Measurements from ENCODE around the gene COA3. TPM values are rescaled to one million over a fixed set of nuclear protein-coding genes. Genes with fewer than 3 reads are reported as not detected.

COA3 gene
- total RNA-seq, 2 experiments from 2014 or later: 43.7 to 48.2 TPM

DNA sequence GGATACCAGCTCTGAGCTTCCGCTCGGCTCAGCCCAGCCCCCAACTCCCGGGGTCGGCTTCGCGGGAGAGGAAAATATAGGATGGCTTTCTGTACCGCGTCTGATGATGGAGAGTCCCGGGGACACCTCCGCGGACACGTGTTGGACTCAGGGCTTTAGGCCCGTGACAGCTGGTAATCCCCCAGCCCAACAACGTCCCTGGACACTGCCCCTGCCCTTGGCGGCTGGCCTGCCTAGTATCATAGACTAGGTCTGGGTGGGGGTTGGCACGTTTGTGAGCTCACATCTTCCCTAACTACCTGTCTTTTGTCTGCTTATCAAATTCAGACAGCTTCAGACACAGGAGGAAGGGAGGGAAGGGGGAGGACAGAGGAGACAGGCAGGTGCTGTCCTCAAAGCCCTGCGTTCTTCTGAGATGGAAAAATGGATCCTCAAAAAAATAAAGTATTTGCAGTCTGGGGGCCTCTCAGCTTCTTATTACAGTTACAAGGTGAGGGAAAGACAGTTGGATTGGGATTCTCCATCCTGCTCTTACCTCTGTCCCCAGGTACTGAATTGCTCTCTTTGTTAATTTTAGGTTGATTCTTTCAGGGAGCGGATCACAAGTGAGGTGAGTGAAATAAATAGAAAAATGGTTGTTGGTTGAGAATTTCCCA is 35.4 kb upstream of the COA3 start:
- DNase-seq (no peak), ATAC-seq (no peak)
- CTCF ChIA-PET: interaction anchor here (0.9 to 3.9 kb wide), 10 partner anchors 9 to 256 kb away, joined by 3 to 33 read pairs (median 4); partner anchors contain the start of genes AOC2, BECN1, PSMC3IP and RPL27
- Mint-ChIP-seq H3K27ac (peak overlapping the region; percentile 97), H3K27me3 (no peaks in the 10 kb centered on the region), H3K4me3 (peak overlapping the region; percentile 91), H3K9me3 (ENCODE audit: low read depth) (no peaks in the 10 kb centered on the region), H3K4me1 (peaks cover 26% of the 10 kb centered on the region), H3K36me3 (peaks cover 27% of the 10 kb centered on the region)

DNA sequence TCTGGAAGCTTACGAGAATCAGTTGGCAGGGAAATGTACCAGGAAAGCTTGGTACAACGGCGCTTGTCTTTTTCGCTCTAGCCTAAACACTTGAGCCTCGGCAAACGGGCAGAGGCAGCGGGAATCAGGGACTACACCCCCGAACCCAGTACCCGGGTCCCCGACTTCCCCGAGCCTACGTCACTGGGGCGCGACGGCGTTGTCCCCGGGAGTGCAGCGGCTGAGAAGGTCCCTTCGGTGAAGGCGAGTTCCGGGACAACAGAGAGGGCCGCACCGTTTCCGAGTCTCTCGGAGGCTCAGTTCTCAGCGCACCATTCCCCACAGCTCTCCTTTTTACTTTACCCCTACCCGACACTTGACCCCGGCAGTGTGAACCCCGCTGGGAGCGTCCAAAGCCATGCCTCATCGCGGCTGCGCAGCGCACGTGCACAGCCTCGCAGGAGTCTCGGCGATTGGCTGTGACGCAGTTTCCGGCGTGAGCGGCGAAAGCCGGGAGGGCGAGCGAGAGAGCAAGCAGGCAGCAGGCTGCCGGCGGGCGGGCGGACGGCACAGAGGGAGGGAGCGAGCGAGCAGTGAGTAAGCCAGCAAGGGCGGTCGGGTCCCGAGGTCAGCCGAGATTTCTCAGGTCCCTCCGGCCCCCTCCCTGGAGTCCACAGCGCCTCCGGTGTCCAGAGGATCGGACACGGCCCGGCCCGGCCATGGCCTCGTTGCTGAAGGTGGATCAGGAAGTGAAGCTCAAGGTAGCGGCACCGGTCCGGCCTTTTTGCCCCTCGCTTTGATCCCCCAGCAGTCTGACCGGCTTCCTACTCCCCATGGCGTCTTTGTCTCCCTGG is 34.6 kb upstream of the COA3 start, which contains the start of gene PSME3:
TSS of gene PSME3 (plus strand) at position 464 of the 833 bp plus-strand sequence. CDS start at position 699, 235 bp downstream.
- peak within 1 kb of the TSS; percentile 97 for H3K27ac Mint-ChIP-seq
- CTCF ChIA-PET: interaction anchor here (0.9 to 3.9 kb wide), 12 partner anchors 9 to 255 kb away, joined by 3 to 33 read pairs (median 4); partner anchors contain the start of genes AOC2, BECN1, PSMC3IP and RPL27
- peaks cover 29% of the 10 kb centered on the region for H3K4me1 Mint-ChIP-seq
- peaks cover 3% of the 10 kb centered on the region for H3K27me3 Mint-ChIP-seq
- ATAC-seq (peak; percentile 94), DNase-seq (peak; percentile 94)
- peak within 1 kb of the TSS; percentile 91 for H3K4me3 Mint-ChIP-seq
- peaks cover 22% of the 10 kb centered on the region for H3K36me3 Mint-ChIP-seq
- no peaks in the 10 kb centered on the region for H3K9me3 Mint-ChIP-seq (ENCODE audit: low read depth)

DNA sequence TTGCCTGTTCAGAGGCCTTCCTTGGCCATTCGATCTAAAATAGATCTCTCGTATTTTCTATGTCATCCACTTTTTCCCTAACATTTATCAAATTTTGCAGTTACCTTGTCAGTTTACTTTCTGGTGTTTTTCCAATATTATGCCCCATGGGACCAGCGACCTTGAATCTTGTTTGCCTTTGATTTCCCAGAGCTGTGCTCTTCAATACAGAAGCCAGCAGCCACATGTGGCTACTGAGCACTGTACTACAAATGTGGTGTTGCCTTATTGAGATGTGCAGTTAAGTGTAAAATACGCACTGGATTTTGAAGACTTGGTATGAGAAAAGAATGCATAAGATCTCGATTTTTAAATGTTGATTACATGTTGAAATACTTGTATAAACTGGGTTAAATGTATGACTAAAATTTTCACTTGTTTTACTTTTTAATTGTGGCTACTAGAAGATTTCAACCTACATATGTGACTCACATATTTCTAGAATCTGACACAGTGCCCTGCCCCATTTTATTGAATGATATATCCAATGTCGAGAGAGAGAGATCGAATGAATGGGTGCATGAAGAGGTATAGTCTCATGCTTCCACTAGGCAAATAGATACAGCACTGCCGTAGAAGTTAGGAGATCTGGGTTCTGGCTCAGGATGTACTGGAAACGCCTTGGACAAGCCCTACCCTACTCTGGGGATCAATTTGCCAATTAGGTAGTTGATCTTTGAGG is 33.9 kb upstream of the COA3 start:
- ATAC-seq: peak; percentile 20
- CTCF ChIA-PET: interaction anchor here (0.9 to 3.9 kb wide), 7 partner anchors 8 to 166 kb away, joined by 3 to 33 read pairs (median 4); partner anchors contain the start of genes AOC2, BECN1 and RPL27
- peaks cover 15% of the 10 kb centered on the region for H3K36me3 Mint-ChIP-seq
- H3K27ac Mint-ChIP-seq: peak overlapping the region; percentile 97
- H3K4me3 Mint-ChIP-seq: peak overlapping the region; percentile 91
- peaks cover 28% of the 10 kb centered on the region for H3K4me1 Mint-ChIP-seq
- peaks cover 8% of the 10 kb centered on the region for H3K27me3 Mint-ChIP-seq
- no peaks in the 10 kb centered on the region for H3K9me3 Mint-ChIP-seq (ENCODE audit: low read depth)
- no peak for DNase-seq

DNA sequence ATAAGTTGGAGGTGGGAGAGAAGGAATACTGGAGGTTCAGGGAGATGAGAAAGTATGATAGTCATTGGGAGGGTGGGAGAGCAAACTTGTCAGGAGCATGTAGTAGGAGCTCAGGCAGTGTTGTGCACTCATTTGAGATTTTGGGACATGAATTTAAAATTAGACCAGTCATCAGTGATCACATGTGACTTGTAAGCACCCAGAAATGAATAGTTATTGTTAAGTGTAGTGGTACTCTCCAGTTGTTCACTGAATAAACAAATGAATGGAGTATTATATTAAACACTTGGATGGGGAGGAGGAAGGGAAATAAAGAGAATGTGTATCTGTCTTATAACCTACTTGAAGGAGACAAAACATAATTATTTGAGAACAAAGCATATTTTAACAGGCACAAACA is 32.5 kb upstream of the COA3 start:
- CTCF ChIA-PET: no interaction called here
- Mint-ChIP-seq H3K4me1 (peaks cover 28% of the 10 kb centered on the region), H3K27ac (no peak overlapping the region), H3K27me3 (peaks cover 12% of the 10 kb centered on the region), H3K36me3 (peaks cover 11% of the 10 kb centered on the region), H3K9me3 (ENCODE audit: low read depth) (no peaks in the 10 kb centered on the region), H3K4me3 (no peak overlapping the region)
- ATAC-seq (no peak), DNase-seq (no peak)

DNA sequence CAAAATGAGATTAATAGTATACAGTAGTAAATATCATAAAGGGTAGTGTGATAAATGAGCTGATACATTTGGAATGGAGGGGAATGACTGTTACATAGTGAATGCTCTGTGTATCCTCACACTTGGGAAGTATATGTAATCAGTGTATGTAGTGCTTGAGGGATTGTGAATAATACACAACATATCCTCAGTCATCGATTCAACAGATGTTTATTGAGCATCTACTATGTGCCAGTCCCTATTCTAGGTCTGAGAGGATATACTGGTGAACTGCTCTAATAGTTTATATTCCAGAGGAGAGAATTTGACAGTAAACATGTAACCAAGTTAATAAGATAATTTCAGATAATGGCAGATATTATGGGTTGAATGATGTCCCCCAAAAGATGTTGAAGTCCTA is 29.0 kb upstream of the COA3 start:
- H3K4me3 Mint-ChIP-seq: no peak overlapping the region
- H3K36me3 Mint-ChIP-seq: peaks cover 3% of the 10 kb centered on the region
- CTCF ChIA-PET: interaction anchor here (1.0 kb wide), 1 partner anchor 171 kb away, joined by 3 read pairs; the partner anchor contains the start of gene RPL27
- H3K4me1 Mint-ChIP-seq: peaks cover 32% of the 10 kb centered on the region
- H3K9me3 Mint-ChIP-seq (ENCODE audit: low read depth): no peaks in the 10 kb centered on the region
- ATAC-seq: no peak
- H3K27ac Mint-ChIP-seq: no peak overlapping the region
- DNase-seq: no peak
- peaks cover 12% of the 10 kb centered on the region for H3K27me3 Mint-ChIP-seq

DNA sequence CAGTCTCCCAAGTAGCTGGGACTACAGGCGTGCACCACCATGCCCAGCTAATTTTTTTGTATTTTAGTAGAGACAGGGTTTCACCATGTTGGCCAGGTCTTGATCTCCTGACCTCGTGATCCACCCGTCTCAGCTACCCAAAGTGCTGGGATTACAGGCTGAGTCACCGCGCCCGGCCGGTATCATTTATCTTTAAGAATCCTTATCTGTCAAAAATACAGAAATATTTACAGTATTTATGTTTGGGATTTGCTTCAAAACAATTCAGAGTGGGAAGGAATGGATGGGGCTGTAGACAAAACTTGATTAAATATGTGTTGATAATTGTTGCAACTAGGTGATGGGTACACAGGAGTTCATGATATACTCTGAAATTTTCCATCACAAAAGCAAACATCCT is 22.7 kb upstream of the COA3 start:
- Mint-ChIP-seq H3K4me1 (peaks cover 36% of the 10 kb centered on the region), H3K9me3 (ENCODE audit: low read depth) (no peaks in the 10 kb centered on the region), H3K27ac (no peak overlapping the region), H3K36me3 (peaks cover 44% of the 10 kb centered on the region), H3K27me3 (no peaks in the 10 kb centered on the region), H3K4me3 (no peak overlapping the region)
- CTCF ChIA-PET: interaction anchor here (0.9 to 2.8 kb wide), 5 partner anchors 12 to 177 kb away, joined by 3 to 24 read pairs (median 6); partner anchors contain the start of genes CNTD1, COA3, PSME3 and RPL27
- ATAC-seq: no peak
- DNase-seq: no peak

DNA sequence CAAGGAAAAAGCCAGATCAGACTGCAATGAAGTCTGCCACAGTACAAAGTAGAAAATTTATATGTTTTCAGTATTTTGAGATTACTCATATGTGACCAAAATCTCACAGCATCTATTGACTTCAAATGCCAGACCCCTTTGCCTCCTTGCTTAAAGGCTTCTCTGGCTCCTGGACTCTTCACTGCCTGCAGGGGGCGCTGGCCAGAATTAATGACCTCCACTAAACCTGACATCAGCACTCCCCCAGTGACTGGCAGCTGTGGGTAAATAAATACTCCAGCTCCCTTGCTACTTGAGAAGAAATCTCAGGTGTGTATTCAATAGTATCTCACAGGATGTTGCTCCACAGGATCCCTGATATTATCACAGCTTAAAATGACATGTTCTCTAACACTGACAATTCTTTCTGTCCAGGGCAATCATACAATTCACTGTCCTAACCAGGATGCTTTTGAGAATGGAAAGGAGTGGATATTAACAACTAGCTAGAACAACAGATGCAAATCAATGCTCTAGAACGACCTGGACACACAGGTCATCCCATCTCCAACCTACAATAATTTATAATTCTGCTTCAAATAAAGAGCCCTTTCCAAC is 21.5 kb upstream of the COA3 start:
- H3K36me3 Mint-ChIP-seq: peaks cover 53% of the 10 kb centered on the region
- DNase-seq (peak; percentile 81), ATAC-seq (peak; percentile 35)
- no peaks in the 10 kb centered on the region for H3K9me3 Mint-ChIP-seq (ENCODE audit: low read depth)
- peaks cover 33% of the 10 kb centered on the region for H3K4me1 Mint-ChIP-seq
- no peaks in the 10 kb centered on the region for H3K27me3 Mint-ChIP-seq
- H3K4me3 Mint-ChIP-seq: no peak overlapping the region
- no peak overlapping the region for H3K27ac Mint-ChIP-seq
- CTCF ChIA-PET: interaction anchor here (0.9 to 2.8 kb wide), 8 partner anchors 13 to 242 kb away, joined by 3 to 24 read pairs (median 4); partner anchors contain the start of genes CNTD1, COA3 and PSME3

DNA sequence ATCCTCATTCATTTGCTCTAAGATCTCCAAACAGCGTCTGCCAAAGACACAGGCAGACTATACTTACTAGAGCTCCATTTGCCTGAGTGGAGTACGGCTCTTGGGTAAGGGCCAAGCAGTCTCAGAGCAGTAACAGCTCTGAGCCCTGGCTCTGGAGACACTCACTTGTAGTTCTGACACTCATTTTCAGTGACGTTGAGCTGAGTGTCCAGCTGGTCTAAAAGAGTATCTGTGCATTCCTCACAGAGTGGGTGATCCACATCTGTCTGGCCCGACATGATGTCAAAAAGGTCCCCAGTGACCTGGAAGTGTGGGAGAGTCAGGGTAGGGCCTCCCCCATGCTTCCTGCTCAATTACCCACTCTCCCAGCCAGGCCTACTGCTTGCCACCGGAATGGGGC is 19.9 kb upstream of the COA3 start:
- CTCF ChIA-PET: interaction anchor here (0.5 to 1.2 kb wide), 5 partner anchors 8 to 241 kb away, joined by 3 to 4 read pairs (median 3); partner anchors contain the start of genes PSMC3IP and PSME3
- H3K36me3 Mint-ChIP-seq: peaks cover 64% of the 10 kb centered on the region
- H3K9me3 Mint-ChIP-seq (ENCODE audit: low read depth): no peaks in the 10 kb centered on the region
- H3K4me1 Mint-ChIP-seq: peaks cover 22% of the 10 kb centered on the region
- no peak overlapping the region for H3K4me3 Mint-ChIP-seq
- DNase-seq (no peak), ATAC-seq (no peak)
- H3K27ac Mint-ChIP-seq: peak overlapping the region; percentile 11
- no peaks in the 10 kb centered on the region for H3K27me3 Mint-ChIP-seq

DNA sequence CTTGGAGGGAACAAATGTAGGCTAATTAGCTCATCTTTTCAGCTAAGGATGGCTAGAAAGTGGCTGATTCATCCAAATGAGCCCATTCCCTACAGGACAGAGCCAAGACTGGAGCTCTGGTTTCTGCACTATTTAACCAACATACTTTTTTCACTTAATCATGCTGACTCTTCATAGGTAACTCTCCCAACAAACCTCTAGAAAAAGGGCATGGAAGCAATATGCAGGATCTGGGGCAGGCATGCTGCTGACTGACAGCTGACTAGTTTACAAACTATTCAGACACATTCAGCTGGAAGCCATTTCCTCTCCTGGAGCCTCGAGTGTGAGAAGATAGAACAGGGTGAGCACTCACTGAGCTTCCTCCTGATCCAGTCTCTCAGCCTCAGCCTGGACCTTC is 19.4 kb upstream of the COA3 start:
- Mint-ChIP-seq H3K27me3 (no peaks in the 10 kb centered on the region), H3K9me3 (ENCODE audit: low read depth) (no peaks in the 10 kb centered on the region), H3K4me3 (no peak overlapping the region), H3K27ac (no peak overlapping the region), H3K36me3 (peaks cover 64% of the 10 kb centered on the region), H3K4me1 (peaks cover 19% of the 10 kb centered on the region)
- CTCF ChIA-PET: interaction anchor here (0.5 to 1.2 kb wide), 4 partner anchors 9 to 240 kb away, joined by 3 to 4 read pairs (median 3); partner anchors contain the start of genes PSMC3IP and PSME3
- ATAC-seq (no peak), DNase-seq (no peak)

DNA sequence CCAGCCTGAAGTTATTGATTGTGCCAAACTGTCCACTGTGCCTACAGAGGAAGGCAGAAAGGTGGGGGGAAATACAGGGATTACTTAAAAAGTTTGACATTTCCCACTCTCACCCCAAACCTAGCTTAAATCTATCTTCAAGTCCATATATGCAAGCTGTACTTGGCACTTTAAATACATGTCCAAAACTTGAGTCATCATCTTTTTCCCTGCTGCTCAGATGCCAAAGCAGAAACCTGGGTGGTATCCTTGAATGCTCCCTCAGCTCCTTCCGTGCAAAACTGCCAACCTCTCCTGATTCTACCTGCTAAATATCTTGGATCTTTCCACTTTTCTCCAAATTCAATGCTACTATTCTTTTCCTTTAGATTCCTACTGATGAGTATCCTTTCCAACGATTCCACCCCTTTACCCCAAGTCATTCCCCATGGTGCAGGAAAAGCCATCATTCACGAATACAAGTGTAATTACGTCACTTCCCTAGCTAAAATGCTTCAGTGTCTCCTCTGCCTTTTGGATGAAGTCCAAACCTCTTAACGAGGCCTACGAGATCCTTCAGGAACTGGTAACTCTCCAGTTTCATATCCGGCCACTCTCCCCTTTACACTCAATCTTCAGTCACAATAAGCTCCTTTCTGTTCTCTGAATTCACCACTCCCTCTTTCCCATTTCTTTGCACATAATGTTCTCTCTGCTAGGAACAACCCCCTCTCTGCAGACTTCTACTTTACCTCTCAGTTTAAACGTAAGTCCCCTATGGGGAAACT is 16.3 kb upstream of the COA3 start:
- Mint-ChIP-seq H3K27ac (no peak overlapping the region), H3K27me3 (no peaks in the 10 kb centered on the region), H3K4me1 (no peaks in the 10 kb centered on the region), H3K36me3 (peaks cover 63% of the 10 kb centered on the region), H3K4me3 (no peak overlapping the region), H3K9me3 (ENCODE audit: low read depth) (no peaks in the 10 kb centered on the region)
- DNase-seq (no peak), ATAC-seq (no peak)
- CTCF ChIA-PET: interaction anchor here (1.8 kb wide), 1 partner anchor 9 kb away, joined by 9 read pairs; the partner anchor contains the start of gene BECN1

DNA sequence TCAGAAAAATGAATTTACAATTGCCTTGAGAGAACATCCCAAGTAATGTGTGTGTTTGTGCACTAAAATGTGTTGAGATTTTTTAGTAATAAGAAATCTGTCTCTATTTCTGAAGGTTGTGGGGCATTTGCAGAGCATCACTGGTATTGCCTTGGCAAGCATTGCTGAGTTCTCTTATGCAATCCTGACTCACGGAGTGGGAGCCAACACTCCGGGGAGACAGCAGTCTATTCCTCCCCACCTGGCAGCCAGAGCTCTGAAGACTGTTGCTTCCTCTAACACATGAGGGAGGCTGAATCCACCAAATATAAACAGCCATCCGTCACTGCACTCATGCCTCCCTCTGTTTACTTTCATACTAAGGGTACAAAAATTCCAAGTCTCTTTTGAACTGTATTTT is 10.7 kb upstream of the COA3 start:
- H3K4me1 Mint-ChIP-seq: no peaks in the 10 kb centered on the region
- H3K4me3 Mint-ChIP-seq: no peak overlapping the region
- no peaks in the 10 kb centered on the region for H3K27me3 Mint-ChIP-seq
- no peak for DNase-seq
- no peaks in the 10 kb centered on the region for H3K9me3 Mint-ChIP-seq (ENCODE audit: low read depth)
- no peak overlapping the region for H3K27ac Mint-ChIP-seq
- H3K36me3 Mint-ChIP-seq: peaks cover 32% of the 10 kb centered on the region
- CTCF ChIA-PET: interaction anchor here (0.8 to 1.9 kb wide), 3 partner anchors 14 to 34 kb away, joined by 3 to 6 read pairs (median 3); partner anchors contain the start of gene BECN1
- no peak for ATAC-seq

DNA sequence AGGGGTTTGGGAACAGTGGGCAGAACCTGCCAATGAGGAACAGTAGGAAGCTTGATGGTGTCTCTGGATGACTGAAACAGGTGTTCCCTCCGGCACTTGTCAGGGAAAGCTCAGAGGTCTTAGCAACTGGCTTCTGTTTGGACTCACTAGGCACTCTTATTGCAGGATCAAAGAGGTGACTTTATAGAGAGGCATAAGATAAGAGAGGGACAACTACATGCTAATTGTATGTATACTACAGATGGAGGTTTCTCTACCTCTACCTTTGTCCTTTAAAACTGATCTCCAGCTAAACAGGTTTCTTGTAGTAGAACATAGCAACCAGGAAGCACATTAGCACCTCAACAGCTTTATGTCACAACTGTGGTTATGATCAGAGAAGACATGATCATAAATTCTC is 7.7 kb upstream of the COA3 start:
- DNase-seq: no peak
- Mint-ChIP-seq H3K9me3 (ENCODE audit: low read depth) (no peaks in the 10 kb centered on the region), H3K4me1 (no peaks in the 10 kb centered on the region), H3K36me3 (peaks cover 18% of the 10 kb centered on the region), H3K27ac (no peak overlapping the region), H3K27me3 (peaks cover 5% of the 10 kb centered on the region), H3K4me3 (no peak overlapping the region)
- CTCF ChIA-PET: interaction anchor here (1.3 kb wide), 1 partner anchor 14 kb away, joined by 3 read pairs; no protein-coding TSS in a partner anchor
- no peak for ATAC-seq
